Measurements from ENCODE around the gene TRPV6. TPM values are rescaled to one million over a fixed set of nuclear protein-coding genes. Genes with fewer than 3 reads are reported as not detected.

The TRPV6 gene
- total RNA-seq, 4 donors from 2014 or later: 0.25 to 2.9 (median 1.2) TPM

GRCh38 chr7:142860968-142861367 is 24.6 kb downstream of the TRPV6 start:
- Histone ChIP-seq H3K27me3 (no peaks in the 10 kb centered on the region), H3K36me3 (no peaks in the 10 kb centered on the region), H3K4me1 (peaks cover 8 to 19% of the 10 kb centered on the region in 2 donors), H3K4me3 (replicated peaks in 1 of 3) (no peak overlapping the region), H3K9me3 (no peaks in the 10 kb centered on the region), H3K27ac (no peak overlapping the region)
- no peak for TF ChIP-seq POLR2A (IDR thresholded peaks at IDR 0.05)
- TF ChIP-seq, protein P1, sequence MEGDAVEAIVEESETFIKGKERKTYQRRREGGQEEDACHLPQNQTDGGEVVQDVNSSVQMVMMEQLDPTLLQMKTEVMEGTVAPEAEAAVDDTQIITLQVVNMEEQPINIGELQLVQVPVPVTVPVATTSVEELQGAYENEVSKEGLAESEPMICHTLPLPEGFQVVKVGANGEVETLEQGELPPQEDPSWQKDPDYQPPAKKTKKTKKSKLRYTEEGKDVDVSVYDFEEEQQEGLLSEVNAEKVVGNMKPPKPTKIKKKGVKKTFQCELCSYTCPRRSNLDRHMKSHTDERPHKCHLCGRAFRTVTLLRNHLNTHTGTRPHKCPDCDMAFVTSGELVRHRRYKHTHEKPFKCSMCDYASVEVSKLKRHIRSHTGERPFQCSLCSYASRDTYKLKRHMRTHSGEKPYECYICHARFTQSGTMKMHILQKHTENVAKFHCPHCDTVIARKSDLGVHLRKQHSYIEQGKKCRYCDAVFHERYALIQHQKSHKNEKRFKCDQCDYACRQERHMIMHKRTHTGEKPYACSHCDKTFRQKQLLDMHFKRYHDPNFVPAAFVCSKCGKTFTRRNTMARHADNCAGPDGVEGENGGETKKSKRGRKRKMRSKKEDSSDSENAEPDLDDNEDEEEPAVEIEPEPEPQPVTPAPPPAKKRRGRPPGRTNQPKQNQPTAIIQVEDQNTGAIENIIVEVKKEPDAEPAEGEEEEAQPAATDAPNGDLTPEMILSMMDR (IDR thresholded peaks at IDR 0.05): no peak
- no peak for DNase-seq
- WGBS, 2 donors: 84 to 89% methylated on average over 3 of the region's 3 CpGs
- intact Hi-C loops (cut with DNase I): no loop called here

GRCh38 chr7:142859829-142860228 is 25.7 kb downstream of the TRPV6 start:
- TF ChIP-seq, protein P1 (IDR thresholded peaks at IDR 0.05): no peak
- no peak for TF ChIP-seq POLR2A (IDR thresholded peaks at IDR 0.05)
- Histone ChIP-seq H3K4me3 (replicated peaks in 1 of 3) (no peak overlapping the region), H3K36me3 (no peaks in the 10 kb centered on the region), H3K27me3 (no peaks in the 10 kb centered on the region), H3K27ac (no peak overlapping the region), H3K4me1 (peaks cover 8 to 24% of the 10 kb centered on the region in 2 donors), H3K9me3 (no peaks in the 10 kb centered on the region)
- WGBS, 2 donors: 23 to 27% methylated on average over 5 of the region's 5 CpGs
- DNase-seq: peak; percentile 53 to 58
- intact Hi-C loops (cut with DNase I): loop anchor here (10.0 kb wide), 1 partner anchor 145 kb away; no protein-coding TSS in a partner anchor

- no peak for DNase-seq
- Histone ChIP-seq H3K27ac (no peak overlapping the region), H3K9me3 (no peaks in the 10 kb centered on the region), H3K4me3 (replicated peaks in 1 of 3) (no peak overlapping the region), H3K36me3 (no peaks in the 10 kb centered on the region), H3K4me1 (peaks cover 8 to 24% of the 10 kb centered on the region in 2 donors), H3K27me3 (no peaks in the 10 kb centered on the region)
- intact Hi-C loops (cut with DNase I): loop anchor here (10.0 kb wide), 1 partner anchor 145 kb away; no protein-coding TSS in a partner anchor
- TF ChIP-seq, protein P1 (IDR thresholded peaks at IDR 0.05): no peak
- TF ChIP-seq POLR2A (IDR thresholded peaks at IDR 0.05): no peak
Observed at GRCh38 chr7:142859411-142859810, 26.1 kb downstream of the TRPV6 start.

DNA sequence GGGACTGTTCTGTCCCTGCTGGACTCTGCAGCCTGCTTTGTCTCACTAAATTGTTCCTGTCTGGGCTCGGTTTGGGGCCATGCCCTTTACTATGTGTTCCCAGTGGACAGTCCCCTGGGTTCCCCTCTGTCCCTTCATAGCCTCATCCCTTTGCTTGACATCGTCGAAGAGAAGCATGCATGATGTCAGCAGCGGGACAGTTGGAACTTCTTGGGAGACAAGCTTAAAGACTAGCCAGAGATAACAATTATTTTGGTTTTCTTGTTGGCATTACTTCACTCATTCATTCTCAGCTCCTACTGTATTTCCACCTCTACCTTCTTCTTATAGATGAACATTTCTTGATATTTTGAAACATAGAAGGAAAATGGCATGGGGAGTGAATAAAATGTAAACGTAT is 27.9 kb downstream of the TRPV6 start:
- no peak for DNase-seq
- H3K4me1 ChIP-seq: peaks cover 11 to 29% of the 10 kb centered on the region in 2 donors
- no peaks in the 10 kb centered on the region for H3K36me3 ChIP-seq
- TF ChIP-seq, protein P1 (IDR thresholded peaks at IDR 0.05): no peak
- no peak for TF ChIP-seq POLR2A (IDR thresholded peaks at IDR 0.05)
- intact Hi-C loops (cut with DNase I): loop anchor here (10.0 kb wide), 1 partner anchor 147 kb away; no protein-coding TSS in a partner anchor
- 82 to 84% methylated on average over 5 of the region's 5 CpGs for WGBS, 2 donors
- H3K27me3 ChIP-seq: no peaks in the 10 kb centered on the region
- no peak overlapping the region for H3K27ac ChIP-seq
- no peak overlapping the region for H3K4me3 ChIP-seq (replicated peaks in 1 of 3)
- H3K9me3 ChIP-seq: no peaks in the 10 kb centered on the region

DNA sequence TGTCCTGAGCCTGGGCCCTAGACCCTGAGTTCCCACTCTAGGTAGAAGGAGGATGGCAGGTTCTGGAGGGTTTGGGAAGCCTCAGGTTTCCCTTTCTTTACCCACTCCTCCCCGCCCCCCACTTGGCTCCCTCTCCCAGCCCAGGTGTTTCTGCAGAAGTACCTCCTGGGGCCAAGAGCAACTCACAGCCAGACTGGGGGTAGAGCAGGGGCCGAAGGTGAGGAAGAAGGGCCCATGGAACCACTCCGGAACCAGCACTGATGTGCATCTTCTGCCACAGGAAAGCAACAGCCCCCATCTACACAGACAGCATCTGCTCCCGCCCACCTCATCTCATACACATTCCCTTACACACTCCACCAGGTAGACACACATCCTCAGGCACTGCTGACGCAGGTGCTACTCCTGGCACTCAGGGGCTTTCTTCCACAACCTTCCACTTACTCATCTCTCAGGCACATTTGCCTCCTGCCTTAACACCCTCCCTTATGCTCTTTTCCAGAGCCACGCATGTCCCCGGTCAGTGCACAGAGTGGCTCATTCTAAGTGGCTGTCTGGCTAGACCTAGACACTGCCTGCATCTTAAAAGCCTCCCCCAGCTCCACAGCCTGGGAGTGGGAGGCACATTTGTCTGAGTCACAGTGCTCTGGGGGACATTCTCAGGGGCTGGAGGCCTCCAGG is 28.8 kb downstream of the TRPV6 start:
- intact Hi-C loops (cut with DNase I): loop anchor here (10.0 kb wide), 1 partner anchor 148 kb away; no protein-coding TSS in a partner anchor
- H3K9me3 ChIP-seq: no peaks in the 10 kb centered on the region
- DNase-seq: peak; percentile 51 to 60
- H3K4me3 ChIP-seq (replicated peaks in 1 of 3): no peak overlapping the region
- no peaks in the 10 kb centered on the region for H3K27me3 ChIP-seq
- H3K27ac ChIP-seq: peak overlapping the region in 1 of 3 donors; percentile 4
- no peaks in the 10 kb centered on the region for H3K36me3 ChIP-seq
- peaks cover 11 to 29% of the 10 kb centered on the region in 2 donors for H3K4me1 ChIP-seq
- TF ChIP-seq POLR2A (IDR thresholded peaks at IDR 0.05): no peak
- TF ChIP-seq, protein P1 (IDR thresholded peaks at IDR 0.05): no peak
- 52 to 73% methylated on average over 6 to 7 of the region's 7 CpGs for WGBS, 2 donors

Measured in thyroid gland (tissue), 4 donors.